Activated CD8-positive, alpha-beta memory T cell treated with anti-CD3 and anti-CD28 coated beads for 1 hour (primary cell): ENCODE results near the gene NKG7.

Source experiments
- DNase-seq, 2 donors: peaks; one replicate each; pipeline ENCODE4 v3.0.0-alpha.2; 2020; ENCODE audit warnings: low read depth in 1 of 2; ENCODE audit errors: extremely low read depth in 1 of 2

NKG7 gene

GRCh38 chr19:51391073-51391611 lies 18.7 kb upstream of the NKG7 start:
- DNase-seq: no peak

GRCh38 chr19:51389143-51389542 lies 16.7 kb upstream of the NKG7 start:
- DNase-seq: no peak

GRCh38 chr19:51387924-51388389 lies 15.5 kb upstream of the NKG7 start, which contains the start of gene LIM2:
Gene LIM2, minus strand, starts transcription at chr19:51387974. Its CDS starts 531 bp downstream, at chr19:51387443.
- DNase-seq: no peak

- DNase-seq: no peak
Observed at GRCh38 chr19:51386882-51387520, 14.5 kb upstream of the NKG7 start.

GRCh38 chr19:51382004-51382403 lies 9.6 kb upstream of the NKG7 start:
- no peak for DNase-seq

- DNase-seq: no peak
Observed at GRCh38 chr19:51380379-51380778, 7.9 kb upstream of the NKG7 start.

- DNase-seq: no peak
Observed at GRCh38 chr19:51377422-51377821, 5.0 kb upstream of the NKG7 start.

GRCh38 chr19:51375504-51376221 lies 3.2 kb upstream of the NKG7 start:
- DNase-seq: no peak

- DNase-seq: no peak
Observed at GRCh38 chr19:51372021-51372648, 319 bp downstream of the NKG7 start.

GRCh38 chr19:51371186-51371690 lies 1.2 kb downstream of the NKG7 start:
- DNase-seq: no peak

GRCh38 chr19:51370230-51370629 lies 2.2 kb downstream of the NKG7 start:
- DNase-seq: no peak

GRCh38 chr19:51368366-51369282 lies 3.8 kb downstream of the NKG7 start, which contains the start of gene CLDND2:
Gene CLDND2, minus strand, starts transcription at chr19:51369003. Its CDS starts 426 bp downstream, at chr19:51368577.
- DNase-seq: no peak

- DNase-seq: peak; percentile 85 to 93
Observed at GRCh38 chr19:51367565-51368365, 4.7 kb downstream of the NKG7 start.

- DNase-seq: no peak
Observed at GRCh38 chr19:51367255-51367564, 5.2 kb downstream of the NKG7 start.

- DNase-seq: peak; percentile 78 to 83
Observed at GRCh38 chr19:51366389-51367254, 5.8 kb downstream of the NKG7 start.

- DNase-seq: no peak
Observed at GRCh38 chr19:51365965-51366388, 6.5 kb downstream of the NKG7 start, which contains the start of gene ETFB. Gene ETFB, minus strand, starts transcription at chr19:51366388. Its CDS starts 62 bp downstream, at chr19:51366326.

- no peak for DNase-seq
Observed at GRCh38 chr19:51365211-51365964, 7.1 kb downstream of the NKG7 start.
